T-helper 2 cell (primary cell): ENCODE results near the gene OOSP3.
"Not testable (repeated sequence)": the region's sequence is repeated elsewhere in the genome, so short reads cannot be mapped to it uniquely, and the experiment has no call there.

Source experiments
- DNase-seq, 5 experiments: peaks; one replicate each; pipeline versions ENCODE4 v3.0.0 to v3.0.0-alpha.2; 2012 to 2022

The OOSP3 gene

DNA sequence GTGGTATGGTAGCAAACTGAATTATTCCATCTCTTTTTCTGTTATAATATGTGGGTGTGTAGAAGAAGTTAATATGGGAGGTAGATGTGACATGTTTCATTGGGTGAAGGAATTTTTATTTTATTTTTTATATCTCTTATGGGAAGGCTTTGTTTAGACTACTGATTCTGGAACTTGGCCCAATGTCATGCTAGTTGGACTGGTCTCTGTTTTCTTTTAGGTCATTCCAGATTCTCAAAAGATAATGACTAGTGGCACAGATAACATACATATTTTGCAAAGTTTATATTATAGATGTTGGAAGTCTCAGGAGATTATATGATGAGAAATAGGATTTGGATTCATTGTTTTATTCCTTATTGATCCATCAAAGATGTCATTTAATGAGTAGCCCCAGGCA, 1.3 kb upstream of the OOSP3 start:
- DNase-seq, result no peak

DNA sequence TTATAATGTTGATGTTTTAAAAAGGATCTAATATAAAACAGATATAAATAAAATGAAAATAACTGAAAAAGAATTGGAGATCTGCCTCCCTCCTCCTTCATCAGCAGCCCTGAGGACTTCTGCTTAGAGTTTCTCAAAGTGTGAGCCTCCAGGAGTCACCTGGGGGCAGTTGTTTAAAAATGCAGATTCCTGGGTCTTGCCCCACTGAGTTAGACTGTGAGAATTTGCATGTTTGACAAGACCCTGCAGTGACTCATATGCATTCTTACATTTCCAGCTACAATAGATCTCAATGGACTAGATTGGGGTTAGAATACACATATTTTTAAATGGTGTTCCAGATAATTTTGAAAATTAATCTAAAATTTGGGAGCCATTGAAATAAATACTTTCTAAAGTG, 798 bp upstream of the OOSP3 start:
- DNase-seq, result no peak

DNA sequence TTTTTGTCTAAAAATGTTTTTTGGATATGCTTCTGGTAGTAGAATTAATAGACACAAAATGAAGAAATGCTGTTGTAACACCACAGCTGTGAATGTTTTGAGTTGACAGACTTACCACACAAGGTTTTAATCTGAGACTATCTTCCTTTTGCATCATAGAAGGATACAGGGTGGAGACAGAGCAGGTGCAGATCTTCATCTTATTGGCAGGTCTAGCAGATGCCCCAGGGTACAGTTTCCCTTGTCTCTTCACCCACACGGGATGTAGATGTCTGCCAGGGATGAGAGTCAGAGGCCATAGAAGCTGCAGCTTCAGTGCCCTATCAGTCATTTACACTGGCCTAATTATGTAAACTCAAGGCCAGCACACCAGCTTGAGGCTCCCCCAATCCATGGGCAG, 985 bp downstream of the OOSP3 start:
- DNase-seq, result no peak

DNA sequence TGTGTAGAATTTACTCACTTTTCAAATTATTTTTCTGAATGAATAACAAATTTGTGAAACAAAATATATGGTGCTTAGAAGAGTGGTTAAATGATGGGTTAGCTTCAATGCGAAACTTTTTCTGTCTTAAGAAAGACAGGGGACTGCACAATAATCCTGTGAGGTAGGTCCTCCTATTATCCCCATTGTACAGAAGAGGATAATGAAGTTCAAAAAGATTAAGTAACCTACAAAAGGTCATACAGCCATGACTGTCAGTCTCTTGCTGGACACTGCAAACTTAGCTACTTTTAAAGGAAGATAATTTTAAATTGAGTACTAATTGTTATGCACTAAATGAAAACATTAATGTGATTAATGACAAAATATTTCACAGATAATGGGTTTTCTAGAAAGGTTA, 5.0 kb downstream of the OOSP3 start:
- DNase-seq, result no peak

DNA sequence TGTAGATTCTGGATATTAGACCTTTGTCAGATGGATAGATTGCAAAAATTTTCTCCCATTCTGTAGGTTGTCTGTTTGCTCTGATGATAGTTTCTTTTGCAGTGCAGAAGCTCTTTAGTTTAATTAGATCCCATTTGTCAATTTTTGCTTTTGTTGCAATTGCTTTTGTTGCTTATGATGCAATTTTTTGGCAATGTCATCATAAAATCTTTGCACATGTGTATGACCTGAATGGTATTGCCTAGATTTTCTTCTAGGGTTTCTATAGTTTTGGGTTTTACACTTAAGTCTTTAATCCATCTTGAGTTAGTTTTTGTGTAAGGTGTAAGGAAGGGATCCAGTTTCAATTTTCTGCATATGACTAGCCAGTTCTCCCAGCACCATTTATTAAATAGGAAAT, 8.6 kb downstream of the OOSP3 start:
- not testable (repeated sequence) for DNase-seq

DNA sequence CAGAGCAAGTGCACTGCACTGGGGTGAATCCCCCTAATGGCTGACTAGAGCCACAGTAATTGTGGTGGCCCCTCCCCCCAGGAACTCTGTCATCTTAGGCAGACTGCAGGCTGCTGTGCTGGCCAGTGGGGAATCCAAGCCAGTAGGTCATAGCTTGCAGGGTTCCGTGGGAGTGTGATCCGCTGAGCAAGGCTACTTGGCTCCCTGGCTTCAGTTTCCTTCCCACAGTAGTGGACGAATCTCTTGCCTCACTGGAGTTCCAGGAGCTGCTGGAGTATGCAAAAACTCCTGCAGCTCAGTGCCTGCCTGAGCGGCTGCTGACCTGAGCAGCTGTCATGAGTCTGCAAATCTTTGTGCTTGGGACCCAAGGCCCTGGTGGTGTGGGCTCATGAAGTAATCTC, 13.2 kb downstream of the OOSP3 start:
- DNase-seq, result no peak

DNA sequence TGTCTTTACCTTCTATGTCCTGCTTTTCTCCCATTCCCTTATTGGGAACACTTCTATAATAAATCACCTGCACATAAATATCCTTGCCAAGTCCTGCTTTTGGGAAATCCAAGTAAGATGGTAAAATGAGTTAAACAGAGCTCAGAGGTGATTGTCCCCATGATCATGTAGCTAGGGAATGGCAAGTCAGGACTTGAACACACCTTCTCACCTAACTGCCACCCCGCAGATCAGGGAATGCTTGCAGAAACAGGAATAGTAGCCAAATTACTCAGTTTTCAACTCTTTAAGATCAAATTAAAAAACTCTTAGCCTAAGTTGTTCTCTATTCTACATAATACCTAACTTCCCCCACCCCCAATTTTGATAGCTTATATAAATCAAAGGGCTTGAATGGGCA, 16.0 kb downstream of the OOSP3 start:
- no peak for DNase-seq

DNA sequence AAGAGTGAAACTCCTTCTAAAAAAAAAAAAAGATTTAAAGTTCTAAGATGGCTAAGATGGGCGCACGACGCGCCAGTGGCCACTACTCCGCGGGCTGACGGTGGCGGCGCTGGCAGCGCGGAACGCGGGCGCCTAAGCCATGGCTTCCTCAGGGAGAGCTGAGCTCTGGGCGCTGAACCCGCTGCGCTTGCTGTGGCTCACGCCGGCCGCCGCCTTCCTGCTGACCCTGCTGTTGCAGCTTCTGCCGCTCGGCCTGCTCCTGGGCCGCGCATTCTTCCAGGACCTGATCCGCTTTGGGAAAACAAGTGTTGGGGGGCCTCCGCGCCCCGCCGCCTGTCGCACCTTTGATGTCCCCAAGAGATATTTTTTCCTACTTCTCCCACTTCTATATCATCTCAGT, 19.5 kb downstream of the OOSP3 start:
- no peak for DNase-seq

DNA sequence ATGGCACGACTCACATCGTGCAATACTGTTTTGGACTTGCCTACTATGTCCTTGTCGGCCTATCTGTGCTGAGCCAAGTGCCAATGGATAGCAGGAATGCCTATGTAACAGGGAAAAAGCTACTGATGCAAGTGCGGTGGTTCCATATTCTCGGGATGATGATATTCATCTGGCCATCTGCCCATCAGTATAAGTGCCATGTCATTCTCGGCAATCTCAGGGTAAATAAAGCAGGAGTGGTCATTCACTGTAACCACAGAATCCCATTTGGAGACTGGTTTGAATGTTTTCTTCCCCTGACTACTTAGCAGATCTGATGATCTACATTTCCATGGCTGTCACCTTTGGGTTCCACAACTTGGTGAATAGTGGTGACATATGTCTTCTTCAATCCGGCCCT, 20.1 kb downstream of the OOSP3 start:
- DNase-seq, result no peak

DNA sequence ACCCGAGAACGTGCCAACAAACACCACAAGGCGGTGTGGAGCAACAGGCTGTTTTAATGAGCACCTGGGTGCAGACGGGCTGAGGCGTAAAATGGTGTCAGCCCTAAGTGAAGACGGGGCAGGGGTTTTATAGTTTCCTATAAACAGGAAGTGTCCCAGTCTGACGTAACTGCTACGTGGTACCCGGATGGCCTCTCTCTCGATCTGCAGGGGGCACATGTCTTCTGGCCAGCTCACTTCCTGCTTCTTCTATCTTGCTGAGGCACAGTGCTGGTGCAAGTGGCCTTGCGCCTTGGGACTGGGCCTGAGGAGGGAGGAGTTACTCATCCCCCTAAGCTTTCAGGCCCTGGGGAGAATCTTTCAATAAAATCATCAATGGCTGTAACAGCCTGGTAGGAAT, 20.9 kb downstream of the OOSP3 start:
- DNase-seq, result no peak

DNA sequence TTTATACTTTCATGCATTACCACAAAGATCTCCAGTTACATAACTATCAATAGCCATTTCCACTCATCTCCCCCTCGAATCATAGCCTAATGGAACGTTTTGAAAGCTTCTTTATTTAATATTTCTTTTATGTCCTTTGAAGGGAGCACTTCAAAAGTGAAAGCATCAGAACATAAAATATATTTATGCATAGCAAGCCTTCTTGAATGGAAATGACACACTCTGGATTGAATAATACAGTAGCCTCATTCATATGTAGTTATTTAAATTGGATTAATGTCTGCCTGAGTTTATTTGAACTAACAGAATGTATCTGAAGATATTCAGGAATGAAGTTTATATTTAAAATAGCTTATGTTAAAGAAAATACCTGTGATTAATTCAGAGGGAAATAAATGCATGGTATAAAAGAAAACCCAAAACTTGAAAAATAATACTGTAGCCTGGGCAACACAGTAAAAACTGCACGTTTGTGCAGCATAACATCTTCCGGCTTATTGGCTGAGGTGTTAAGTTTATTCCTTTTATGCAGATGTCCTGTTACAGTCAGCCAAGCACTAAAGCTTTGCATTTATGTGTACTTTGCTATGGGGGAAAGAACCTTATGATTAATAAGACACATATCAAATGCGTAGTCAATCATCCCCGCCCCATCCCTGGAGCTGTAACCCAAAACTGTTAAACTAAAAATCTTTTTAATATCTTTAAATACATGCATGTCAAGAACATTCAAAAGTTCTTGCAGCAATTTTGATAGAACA, 22.0 kb downstream of the OOSP3 start:
- no peak for DNase-seq

DNA sequence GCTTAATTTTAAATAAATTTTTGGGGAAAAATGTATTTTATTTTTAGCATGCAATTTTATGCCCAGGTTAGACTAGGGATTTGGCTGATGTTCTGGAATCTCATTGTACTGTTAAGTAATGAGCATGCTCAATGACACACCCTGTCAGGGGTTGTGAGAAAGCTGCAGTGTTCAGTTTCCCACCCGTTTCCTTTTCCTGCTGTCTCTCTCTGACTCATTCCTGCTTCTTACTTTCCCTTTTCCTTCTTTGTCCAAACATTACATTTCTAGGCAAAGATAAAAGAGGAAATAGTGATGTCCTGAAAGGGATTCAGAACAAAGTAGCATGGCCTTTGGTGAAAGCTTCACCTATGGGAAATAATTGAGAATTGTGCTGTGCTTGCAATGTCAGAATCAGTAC, 22.7 kb downstream of the OOSP3 start:
- no peak for DNase-seq

DNA sequence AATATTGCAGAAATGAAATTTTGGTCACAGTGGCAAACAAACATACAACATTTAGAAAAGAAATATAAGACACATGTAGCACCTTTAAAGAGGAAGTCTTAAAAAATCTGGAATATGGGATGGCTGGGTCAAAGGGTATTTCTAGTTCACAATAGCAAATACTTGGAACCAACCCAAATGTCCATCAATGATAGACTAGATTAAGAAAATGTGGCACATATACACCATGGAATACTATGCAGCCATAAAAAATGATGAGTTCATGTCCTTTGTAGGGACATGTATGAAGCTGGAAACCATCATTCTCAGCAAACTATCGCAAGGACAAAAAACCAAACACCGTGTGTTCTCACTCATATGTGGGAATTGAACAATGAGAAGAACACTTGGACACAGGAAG, 25.0 kb downstream of the OOSP3 start:
- DNase-seq, result not testable (repeated sequence)

DNA sequence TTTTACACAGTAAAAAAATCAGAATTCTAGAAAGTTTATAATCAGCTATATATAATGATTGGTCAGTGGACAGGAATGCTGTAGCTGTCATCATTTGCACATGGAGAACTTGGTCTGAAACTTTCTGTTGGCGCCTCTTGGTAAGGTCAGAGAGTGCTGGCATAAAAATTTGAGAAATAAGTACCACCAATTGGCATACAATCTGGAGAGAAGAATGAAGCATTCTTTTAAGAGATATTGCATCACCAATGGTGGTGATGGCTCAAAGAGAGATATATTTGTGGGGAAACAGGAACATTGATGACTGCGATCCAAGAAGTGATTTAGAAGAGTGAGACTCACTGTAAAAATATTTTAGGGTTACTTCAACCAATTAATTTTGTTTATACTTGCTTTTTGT, 39.9 kb downstream of the OOSP3 start:
- no peak for DNase-seq

DNA sequence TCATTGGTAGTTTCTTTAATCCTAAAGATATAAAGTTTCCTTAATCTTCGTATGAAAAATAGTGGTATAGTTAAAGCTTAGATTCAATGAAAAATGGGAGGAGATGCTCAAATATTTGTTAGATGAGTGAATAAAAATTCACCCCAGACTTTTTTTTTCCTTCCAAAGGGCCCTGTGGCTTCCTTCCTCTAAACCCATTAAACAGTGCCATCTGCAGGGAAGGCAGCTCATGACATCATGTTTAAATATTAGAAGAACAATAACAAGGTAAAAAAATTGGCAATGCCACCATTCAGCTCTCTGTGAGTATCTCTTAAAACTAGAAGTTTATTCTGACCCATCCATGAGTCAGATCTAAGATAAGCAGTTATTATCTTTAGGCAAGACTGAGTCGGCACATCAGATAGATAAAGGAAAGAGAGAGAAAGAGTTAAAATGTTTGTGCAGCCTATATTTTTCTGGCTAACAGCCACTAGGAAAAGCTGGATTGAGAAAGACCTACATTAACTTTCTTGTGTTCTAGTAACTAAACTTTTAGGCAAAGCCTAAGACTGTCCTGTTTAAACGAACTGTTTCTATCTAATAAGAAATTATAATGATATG, 40.5 kb downstream of the OOSP3 start:
- peak in 1 of 5 experiments; percentile 24 for DNase-seq

DNA sequence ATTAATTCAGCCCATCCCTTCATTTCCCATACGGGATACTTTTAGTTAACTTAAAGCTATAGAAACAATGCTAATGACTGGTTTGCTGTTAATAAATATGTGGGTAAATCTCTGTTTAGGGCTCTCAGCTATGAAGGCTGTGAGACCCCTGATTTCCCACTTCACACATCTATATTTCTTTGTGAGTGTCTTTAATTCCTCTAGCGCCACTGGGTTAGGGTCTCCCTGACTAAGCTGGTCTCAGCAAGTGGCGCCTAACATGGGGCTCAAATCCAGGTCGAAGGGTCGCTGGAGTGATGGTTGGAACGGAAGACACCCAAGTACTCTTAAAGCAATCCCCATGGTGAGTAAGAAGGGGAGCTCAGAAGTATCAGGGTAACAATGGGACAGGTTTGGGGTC, 45.2 kb downstream of the OOSP3 start:
- peak in 1 of 5 experiments; percentile 14 for DNase-seq

DNA sequence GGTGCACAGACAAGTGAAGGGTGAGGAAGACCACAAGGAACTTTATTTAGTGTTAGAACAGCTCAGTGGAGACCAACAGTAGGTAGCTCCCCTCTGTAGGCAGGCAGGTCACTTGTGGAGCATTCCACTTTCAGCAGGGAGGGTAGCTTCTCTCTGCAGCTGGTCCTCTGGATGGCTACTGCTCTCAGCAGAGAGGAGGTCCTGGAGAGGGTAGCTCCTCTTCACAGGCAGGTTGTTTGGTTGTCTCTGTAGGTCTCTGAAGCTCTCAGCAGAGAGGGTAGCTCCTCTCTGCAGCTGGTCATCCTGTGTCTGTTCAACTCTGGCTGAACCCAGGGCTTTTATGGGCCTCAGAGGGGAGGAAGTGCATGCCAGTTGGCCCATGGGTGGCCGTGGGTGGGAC, 53.1 kb downstream of the OOSP3 start:
- DNase-seq, result no peak

DNA sequence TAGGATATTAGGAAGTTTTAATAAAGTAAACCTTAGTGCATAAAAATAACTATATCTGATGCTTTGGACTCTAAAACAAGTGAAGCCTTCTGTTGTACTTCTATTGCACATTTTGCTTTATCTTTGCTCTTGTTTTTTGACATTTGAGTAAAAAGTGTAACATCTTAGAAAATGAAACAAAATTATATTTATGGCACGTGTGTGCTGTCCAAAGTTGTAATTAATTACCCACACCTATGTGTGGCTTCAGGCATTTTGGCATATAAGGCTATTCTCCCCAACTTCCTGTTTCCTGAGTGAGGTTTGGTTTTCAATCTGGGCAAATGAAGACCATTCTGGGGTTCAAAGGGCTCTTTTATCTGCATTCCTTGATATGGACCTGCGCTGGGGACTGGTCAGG, 59.5 kb downstream of the OOSP3 start, which contains the start of gene OOSP1:
OOSP1 (plus strand) TSS at position 301 of the 400 bp plus-strand sequence; CDS start at position 324, 23 bp downstream.
- DNase-seq, result no peak

DNA sequence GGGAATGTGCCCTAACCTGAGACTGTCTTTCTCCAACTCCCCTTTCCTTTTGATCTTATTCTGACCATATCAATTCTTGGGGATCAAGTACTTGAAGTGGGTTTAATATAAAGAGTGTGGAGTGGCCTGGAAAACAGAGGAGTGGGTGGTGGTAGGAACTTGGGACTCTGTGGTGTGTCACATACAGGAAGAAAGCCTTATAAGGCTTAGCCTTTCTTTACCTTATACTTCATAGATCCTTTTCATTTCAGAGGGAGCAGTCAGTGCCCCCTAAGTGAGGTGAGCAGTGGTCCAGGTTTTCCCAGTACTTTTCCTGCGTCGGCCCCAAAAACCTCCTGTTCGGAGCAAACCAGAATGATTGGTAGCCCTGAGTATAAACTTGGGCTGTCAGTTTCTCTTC, 60.1 kb downstream of the OOSP3 start:
- DNase-seq, result no peak

DNA sequence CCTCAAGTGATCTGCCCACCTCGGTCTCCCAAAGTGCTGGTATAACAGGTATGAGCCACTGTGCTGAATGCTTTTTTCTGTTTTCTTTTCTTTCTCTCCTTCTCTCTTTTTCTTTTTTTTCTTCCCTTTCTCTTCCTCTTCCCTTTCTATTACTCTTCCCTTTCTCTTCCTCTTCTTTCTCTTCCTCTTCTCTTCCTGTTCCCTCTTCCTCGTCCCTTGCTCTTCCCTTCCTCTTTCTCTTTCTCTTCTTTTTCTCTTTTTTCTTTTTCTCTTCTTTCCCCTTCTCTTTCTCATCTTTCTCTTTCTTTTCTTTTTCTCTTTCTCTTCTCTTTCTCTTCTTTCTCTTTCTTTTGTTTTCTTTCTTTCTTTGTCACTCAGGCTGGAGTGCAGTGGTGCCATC, 60.9 kb downstream of the OOSP3 start:
- DNase-seq, result no peak

DNA sequence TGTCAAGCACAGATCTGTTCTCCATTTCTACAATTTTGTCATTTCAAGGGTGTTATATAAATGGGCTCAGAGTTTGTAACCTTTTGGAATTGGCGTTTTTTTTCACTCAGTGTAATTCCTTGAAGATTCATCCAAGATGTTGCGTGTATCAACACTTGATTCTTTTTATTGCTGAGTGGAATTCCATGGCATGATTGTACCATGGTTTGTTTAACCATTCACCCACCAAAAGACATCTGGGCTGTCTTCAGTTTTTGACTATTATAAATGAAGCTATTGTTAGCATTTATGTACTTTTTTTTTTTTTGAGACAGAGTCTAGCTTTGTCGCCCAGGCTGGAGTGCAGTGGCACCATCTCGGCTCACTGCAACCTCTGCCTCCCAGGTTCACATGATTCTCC, 62.5 kb downstream of the OOSP3 start:
- DNase-seq, result no peak

DNA sequence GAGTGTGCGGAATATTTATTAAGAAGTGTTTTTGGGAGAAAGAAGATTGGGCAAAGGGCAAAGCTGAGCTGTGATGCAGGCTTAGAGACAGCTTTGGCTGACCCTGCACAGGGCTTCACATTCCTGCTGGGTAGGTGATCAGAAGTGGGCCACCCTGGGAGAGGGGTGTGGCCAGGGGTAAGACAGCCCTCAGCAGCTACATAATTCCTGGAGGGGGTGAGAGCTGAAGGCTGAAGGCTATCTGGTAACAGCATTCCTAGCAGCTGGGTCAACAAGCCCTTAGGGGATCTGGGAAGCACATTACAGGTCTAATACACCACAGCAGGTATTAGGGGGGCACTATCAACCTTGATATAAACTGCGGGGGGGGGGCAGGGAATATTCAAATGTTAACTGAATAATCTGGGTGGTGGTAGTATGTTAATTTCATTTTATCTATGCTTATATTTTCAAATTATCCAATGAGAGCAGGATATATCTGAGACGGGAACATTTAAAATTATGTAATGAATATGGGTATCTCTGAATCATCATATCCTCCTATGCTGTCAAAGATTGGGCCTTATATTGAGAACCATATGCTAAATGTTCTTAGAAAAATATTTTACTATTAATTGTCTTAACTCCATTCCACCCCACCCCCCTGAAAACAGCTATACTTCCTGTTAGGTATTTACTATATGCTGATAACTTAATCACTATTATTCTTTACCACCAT, 65.6 kb downstream of the OOSP3 start:
- no peak for DNase-seq

DNA sequence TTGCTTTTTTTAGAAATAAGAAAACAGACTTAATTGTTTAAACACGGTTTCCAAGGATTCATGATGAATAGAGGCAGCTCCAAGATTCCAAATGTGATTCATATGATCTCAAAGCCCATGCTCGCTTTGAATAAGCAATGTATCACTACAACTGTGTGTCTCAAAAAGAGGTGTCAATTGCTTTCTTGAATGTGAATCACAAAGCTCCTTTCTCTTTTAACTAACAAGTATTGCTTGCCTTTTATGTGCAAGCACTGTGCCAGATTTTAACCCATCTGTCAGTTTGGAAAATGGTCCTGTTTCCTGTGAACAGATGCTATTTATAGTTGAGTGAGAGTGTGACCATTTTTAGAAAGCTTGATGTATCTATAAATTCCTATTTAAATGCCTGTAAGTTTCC, 66.1 kb downstream of the OOSP3 start:
- no peak for DNase-seq
